KOPT-K1 (cell line): Measurements from ENCODE around the gene C1QBP.
"Not testable (repeated sequence)": the region's sequence is repeated elsewhere in the genome, so short reads cannot be mapped to it uniquely, and the experiment has no call there.

Experiments used
- H3K27ac ChIP-seq: fragments of 200-600 bp; sonication (generic); 2 replicates; pipeline ENCODE4 v1.5.1; 2016; ENCODE audit warnings: antibody characterized with exemption, mild to moderate bottlenecking, low read depth, low read length; ENCODE audit not compliant: poor library complexity, severe bottlenecking
- H3K36me3 ChIP-seq: fragments of 200-600 bp; sonication (generic); 2 replicates; pipeline ENCODE4 v1.5.1; 2017; ENCODE audit warnings: antibody characterized with exemption, mild to moderate bottlenecking, low read length, moderate library complexity; ENCODE audit not compliant: insufficient read depth
- H3K9me3 ChIP-seq: fragments of 200-600 bp; sonication (generic); 2 replicates; pipeline ENCODE4 v1.5.1; 2017; ENCODE audit warnings: antibody characterized with exemption, low read length, mild to moderate bottlenecking; ENCODE audit not compliant: insufficient read depth, poor library complexity, severe bottlenecking

C1QBP gene

DNA sequence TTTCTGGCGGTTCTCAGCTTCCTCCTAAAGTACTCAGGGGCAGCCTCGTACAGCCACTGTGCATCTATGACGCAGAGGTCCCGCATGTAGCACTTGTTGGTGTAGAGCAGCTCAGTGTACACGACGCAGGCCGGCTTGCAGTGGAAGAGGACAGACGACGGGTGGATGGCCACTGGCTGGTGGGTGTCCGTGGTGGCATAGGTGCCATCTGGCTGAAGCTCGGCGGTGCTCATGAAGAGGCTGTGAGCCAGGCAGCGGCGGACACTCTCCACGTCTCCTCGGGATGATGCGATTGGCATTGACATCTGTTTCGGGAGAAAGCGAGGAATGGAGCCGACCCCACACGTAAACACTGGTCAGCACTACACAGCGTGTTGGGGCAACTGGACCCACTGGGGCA, 5.3 kb upstream of the C1QBP start:
- Histone ChIP-seq H3K9me3 (no peaks in the 10 kb centered on the region), H3K27ac (no peak overlapping the region), H3K36me3 (peaks cover 89% of the 10 kb centered on the region)

DNA sequence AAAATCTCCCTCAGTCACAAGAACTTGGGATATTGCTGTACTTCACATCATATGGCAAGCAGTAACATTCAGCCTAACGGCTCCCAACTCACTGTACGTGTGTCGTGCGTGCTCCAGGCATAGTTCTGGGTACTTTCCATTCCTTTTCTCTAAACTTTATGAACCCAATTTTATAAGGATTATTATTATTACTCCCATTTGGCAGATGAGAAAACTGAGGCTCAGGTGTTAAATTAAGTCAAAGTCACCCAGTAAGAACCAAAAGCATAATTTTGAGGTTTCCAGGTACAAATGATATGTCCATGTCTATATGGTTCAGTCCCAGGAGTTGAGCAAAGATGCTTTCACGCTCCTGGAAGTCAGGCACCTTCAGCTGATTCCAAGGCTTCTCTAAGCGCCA, 4.8 kb upstream of the C1QBP start:
- Histone ChIP-seq H3K27ac (no peak overlapping the region), H3K36me3 (peaks cover 85% of the 10 kb centered on the region), H3K9me3 (no peaks in the 10 kb centered on the region)

DNA sequence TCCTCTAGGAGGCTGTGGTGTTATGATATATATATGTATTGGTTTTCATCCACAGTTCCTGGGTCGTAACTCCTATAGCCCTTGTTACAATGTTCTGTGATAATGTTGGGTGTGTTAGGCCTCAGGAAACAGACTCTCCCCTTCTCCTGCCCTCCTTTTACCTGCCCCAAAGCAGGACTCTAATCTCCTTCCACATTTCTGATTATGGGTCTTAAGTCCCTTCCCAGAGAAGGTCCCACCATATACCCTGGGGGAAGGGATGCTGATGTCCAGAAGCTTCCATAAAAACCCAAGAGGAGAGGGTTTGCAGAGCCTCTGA, 450 bp upstream of the C1QBP start:
- Histone ChIP-seq H3K36me3 (peaks cover 80% of the 10 kb centered on the region), H3K27ac (peak overlapping the region; percentile 84), H3K9me3 (no peaks in the 10 kb centered on the region)

DNA sequence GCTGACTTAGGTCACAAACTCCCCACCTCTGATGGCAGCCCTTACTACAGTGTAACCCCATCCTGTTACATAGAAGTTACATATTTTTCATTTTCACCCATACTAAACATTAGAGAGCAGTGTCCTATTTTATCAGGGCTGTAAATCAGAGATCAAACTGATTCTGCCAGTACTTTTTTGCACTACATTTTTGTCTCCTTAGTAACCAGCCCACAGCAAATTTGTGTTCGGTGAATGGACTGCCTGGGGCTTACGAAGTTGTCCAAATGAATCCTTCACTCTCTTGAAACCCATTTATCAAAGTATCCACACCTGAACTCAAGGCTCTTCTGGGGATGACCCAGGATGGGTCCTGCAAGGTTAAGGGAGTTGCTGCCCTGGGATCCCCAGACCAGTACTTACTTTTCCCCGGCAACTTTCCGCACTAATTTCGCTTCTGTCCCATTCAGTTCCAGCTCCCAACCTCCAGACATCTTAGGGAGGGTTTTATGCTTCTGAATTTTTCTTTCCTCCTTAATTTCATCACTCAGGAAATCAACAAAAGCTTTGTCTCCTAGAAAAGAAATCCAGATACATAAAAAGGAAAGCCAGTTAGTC, 1.1 kb downstream of the C1QBP start:
- Histone ChIP-seq H3K36me3 (peaks cover 80% of the 10 kb centered on the region), H3K9me3 (no peaks in the 10 kb centered on the region), H3K27ac (peak overlapping the region; percentile 84)

DNA sequence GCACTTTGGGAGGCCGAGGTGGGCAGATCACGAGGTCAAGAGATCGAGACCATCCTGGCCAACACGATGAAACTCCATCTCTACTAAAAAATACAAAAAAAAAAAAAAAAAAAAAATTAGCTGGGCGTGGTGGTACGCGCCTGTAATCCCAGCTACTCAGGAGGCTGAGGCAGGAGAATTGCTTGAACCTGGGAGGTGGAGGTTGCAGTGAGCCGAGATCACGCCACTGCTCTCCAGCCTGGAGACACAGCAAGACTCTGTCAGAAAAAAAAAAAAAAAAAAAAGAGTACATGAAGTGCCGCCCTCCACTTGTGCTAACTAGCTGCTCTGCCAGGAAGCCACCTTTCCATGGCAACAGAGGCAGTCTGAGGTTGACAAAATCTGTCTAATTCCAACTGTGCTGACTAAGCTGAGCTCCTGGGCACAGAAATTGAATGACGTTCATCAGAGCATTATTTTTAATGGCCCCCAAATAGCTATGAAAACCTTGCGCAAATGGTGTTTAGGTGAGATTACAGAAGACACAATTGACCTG, 3.1 kb downstream of the C1QBP start:
- peaks cover 81% of the 10 kb centered on the region for H3K36me3 ChIP-seq
- H3K9me3 ChIP-seq, H3K27ac ChIP-seq: not testable (repeated sequence)

DNA sequence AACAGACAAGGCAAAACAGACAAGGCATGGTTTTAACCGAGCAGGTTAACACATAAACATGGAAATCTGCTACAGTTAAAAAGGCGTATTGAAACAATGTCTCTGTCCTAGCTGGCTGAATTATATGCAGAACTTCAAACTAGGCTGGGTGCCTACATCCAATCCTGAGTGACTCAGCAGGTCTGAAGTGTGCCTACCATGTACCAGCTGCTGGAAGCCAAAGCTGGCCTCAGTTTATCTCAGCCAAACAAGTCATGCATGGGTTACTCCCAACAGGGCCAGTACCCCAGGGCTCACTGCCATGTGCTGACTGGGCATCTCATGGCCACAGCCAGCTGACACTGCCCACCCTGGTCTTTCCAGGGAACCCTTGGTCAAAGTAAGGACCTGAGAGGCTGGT, 4.0 kb downstream of the C1QBP start:
- Histone ChIP-seq H3K27ac (no peak overlapping the region), H3K36me3 (peaks cover 82% of the 10 kb centered on the region), H3K9me3 (no peaks in the 10 kb centered on the region)

DNA sequence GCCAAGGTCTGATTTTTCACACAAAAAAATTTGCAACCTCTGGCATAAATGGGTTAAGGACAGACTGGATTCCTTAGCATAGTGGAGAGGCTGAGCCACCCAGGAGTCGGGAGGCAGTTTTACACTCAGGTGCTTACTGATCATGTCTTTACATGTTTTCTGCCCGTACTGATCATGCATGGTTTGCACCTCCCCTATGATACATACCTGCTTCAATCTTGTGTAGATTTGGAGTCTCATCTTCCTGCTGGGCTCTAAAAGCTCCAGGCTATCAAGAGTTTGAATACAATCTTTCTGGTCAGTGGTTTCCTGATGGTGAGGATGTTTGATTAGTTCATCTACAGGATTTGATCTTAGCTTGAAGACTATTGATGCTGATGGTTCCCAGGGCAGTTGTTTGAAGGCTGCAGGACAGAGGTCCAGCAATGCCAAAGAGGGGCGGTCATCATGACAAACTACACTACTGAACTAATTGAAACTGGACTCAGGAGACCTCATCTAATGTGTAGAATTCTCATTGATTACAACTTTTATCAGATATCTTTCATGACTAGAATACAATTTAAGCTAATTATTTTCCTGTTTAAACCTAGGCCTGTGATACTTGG, 6.9 kb downstream of the C1QBP start:
- H3K27ac ChIP-seq = no peak overlapping the region
- no peaks in the 10 kb centered on the region for H3K9me3 ChIP-seq
- peaks cover 100% of the 10 kb centered on the region for H3K36me3 ChIP-seq

DNA sequence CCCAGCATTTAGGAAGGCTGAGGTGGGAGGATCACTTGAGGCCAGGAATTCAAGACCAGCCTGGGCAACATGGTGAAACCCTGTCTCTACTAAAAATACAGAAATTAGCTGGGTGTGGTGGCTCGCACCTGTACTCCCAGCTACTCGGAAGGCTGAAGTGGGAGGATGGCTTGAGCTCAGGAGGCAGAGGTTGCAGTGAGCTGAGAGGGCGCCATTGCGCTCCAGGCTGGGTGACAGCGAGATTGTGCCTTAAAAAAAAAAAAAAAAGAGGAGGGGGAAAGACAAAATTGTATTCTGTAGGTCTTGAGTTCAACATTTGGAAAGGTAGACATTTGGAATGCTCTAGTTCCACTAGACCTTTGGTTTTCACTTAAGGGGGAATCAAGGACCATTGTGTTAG, 7.7 kb downstream of the C1QBP start:
- not testable (repeated sequence) for H3K27ac ChIP-seq, H3K9me3 ChIP-seq
- peaks cover 100% of the 10 kb centered on the region for H3K36me3 ChIP-seq

DNA sequence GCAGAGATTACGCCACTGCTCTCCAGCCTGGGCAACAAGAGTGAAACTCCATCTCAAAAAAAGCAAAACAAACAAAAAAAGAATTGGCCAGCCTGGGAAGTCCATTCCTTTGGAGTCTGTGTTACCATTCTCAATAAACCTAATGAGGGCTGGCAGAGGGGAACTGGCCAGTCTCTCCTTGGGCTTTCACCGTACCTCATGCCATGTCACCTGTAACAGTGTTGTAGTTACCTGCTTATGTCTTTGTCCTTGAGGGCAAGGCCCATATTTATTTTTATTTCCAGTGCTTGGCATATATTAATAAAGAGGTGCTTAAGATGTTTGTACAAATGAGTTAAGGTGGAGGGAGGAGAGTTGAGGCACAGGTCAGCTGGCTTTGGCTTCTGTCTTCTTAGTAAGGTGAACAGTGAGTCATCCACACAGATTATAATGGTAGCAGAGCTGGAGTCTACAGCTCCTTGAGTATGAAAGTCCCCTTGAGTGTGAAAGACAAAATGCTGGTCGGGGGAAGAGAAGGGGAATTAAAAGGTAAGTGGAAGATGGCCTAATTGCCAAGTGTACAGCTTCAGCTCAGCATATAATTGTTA, 8.4 kb downstream of the C1QBP start:
- H3K27ac ChIP-seq = no peak overlapping the region
- H3K36me3 ChIP-seq = peaks cover 100% of the 10 kb centered on the region
- no peaks in the 10 kb centered on the region for H3K9me3 ChIP-seq

DNA sequence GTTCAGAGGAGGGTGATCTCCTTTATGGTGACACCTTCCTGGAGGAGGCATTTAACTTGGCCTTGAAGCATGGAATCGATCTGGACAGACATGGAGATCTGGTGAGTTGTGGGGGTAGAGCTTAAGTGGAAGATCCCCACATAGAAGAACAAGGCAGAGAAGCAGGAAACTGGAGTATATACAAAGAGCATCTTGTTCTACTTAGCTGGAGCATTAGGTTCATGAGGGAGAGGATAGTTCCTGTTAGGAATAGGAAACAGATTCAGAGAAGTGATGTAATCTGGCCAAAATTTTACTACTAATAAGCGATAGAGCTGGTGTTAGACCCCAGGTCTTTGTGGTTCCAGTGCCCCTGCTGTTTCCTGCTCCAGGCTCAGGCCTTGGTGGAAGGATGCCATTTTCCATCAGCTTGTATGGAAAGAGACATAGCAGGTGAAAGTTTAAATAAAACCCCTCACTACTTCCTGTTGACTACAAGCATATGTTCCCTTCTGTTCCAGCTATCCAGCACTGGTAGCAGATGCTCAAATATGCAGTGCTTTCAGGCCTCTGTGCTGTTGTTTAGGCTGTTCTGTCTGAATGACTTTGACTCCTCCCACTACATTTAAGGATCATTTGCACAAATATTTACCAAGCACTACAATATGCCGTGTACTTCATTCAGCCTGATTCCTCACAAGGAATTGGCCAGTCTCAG, 9.6 kb downstream of the C1QBP start:
- H3K36me3 ChIP-seq = peaks cover 100% of the 10 kb centered on the region
- H3K9me3 ChIP-seq = no peaks in the 10 kb centered on the region
- H3K27ac ChIP-seq = no peak overlapping the region

DNA sequence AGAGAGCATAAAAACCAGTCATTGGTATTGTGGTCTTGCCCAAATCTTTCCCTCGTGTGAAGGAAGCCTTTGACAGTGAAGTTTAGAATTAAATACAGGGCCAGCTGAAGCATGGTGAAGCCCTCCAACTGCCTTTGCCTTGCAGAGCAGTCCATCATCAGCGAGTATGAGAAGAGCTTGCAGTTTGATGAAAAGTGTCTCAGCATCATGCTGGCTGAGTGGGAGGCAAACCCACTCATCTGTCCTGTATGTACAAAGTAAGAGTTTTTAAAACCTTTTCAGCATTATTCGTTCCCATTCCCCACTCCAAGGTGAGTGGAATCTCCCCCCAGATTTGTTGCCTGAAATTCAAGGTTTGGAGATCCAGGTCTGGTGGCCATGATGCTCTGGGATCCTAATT, 13.1 kb downstream of the C1QBP start:
- peaks cover 97% of the 10 kb centered on the region for H3K36me3 ChIP-seq
- H3K27ac ChIP-seq = no peak overlapping the region
- no peaks in the 10 kb centered on the region for H3K9me3 ChIP-seq

DNA sequence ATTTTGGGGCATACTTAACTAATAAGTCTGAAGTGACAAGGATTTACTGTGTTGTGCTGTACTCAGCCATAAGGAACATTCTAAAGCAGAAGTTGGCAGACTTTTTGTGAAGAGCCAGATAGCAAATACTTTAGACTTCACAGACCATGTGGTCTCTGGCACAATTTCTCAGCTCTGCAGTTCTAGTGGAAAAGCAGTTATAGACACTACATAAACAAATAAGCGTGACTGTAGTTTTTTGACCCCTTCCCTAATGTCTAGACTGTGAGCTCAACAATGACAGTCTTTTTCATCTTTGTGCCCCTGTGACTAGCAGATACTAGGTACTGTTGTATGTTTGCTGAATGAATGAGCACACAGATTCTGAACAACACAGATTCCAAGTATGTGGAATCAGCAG, 14.0 kb downstream of the C1QBP start:
- Histone ChIP-seq H3K9me3 (no peaks in the 10 kb centered on the region), H3K27ac (no peak overlapping the region), H3K36me3 (peaks cover 88% of the 10 kb centered on the region)

DNA sequence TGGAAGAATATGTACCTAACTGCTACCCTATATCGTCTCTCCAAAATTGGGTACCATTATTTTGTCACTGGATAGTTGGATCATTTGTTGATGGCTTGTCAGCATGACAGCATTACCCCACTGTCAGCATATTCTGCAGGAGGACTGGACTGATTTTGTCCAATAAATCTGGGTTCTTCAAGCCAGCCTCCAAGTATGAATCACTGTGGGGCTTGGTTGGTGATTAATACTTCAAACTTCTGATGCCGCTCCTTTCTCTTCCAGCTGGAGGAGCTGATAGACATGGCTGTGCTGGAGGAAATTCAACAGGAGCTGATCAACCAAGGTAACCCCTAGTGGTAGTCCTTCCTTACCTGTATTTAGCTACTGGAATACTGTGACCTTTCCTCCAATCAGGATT, 16.4 kb downstream of the C1QBP start:
- H3K36me3 ChIP-seq = peaks cover 67% of the 10 kb centered on the region
- no peaks in the 10 kb centered on the region for H3K9me3 ChIP-seq
- H3K27ac ChIP-seq = no peak overlapping the region

DNA sequence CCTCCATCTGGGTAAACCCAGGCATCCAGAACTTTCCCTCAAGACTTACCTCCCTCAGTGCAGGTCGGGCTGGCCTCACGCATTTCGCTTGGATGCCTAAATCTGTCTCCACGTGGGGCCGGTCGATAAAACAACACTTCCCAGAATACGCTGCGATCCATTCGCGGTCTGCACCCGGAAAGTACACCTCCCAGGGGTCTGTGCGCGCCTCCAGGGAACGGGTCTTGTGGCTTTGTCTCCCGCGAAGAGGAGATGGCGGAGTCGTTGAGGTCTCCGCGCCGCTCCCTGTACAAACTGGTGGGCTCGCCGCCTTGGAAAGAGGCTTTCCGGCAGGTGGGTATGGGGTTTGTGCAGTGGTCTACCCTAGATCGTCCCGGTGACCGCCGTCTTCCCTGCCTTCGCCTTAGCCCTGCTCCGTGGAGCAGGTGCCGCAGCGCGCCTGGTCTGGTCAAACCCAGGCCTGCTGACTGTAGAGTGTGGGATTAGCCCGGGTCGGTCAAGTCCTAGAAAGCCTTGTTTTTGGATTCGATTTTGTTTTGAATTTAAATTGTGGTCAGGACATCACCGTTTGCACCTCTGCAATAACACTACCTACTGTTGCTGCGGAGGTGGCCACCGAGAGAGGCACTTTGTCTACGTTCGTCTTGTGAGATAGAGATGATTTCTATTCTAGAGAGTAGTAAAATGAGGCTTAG, 18.8 kb downstream of the C1QBP start, which contains the start of gene RPAIN:
RPAIN (plus strand) TSS at position 224 of the 695 bp plus-strand sequence; CDS start at position 253, 29 bp downstream.
- Histone ChIP-seq H3K36me3 (peaks cover 65% of the 10 kb centered on the region), H3K27ac (peak within 1 kb of the TSS; percentile 91), H3K9me3 (no peaks in the 10 kb centered on the region)
